Nephron (organoid): ENCODE results near the gene GALNT3.

Experiments used
- H3K27ac Mint-ChIP-seq, 3 experiments: 2 replicates each; pipeline ENCODE4 v1.8.0; 2020; ENCODE audit warnings: mixed read lengths in 3 of 3, mild to moderate bottlenecking in 2 of 3, moderate library complexity in 1 of 3
- H3K27me3 Mint-ChIP-seq: 2 replicates; pipeline ENCODE4 v1.8.0; 2021; ENCODE audit warnings: low read depth, mild to moderate bottlenecking, moderate library complexity, mixed read lengths
- H3K36me3 Mint-ChIP-seq: 2 replicates; pipeline ENCODE4 v1.8.0; 2020; ENCODE audit warnings: low read depth, mixed read lengths
- H3K4me1 Mint-ChIP-seq: 2 replicates; pipeline ENCODE4 v1.8.0; 2020; ENCODE audit warnings: mixed read lengths
- H3K4me3 Mint-ChIP-seq, 3 experiments: 2 replicates each; pipeline ENCODE4 v1.8.0; 2020; ENCODE audit warnings: mild to moderate bottlenecking in 3 of 3, mixed read lengths in 3 of 3, moderate library complexity in 2 of 3
- H3K9me3 Mint-ChIP-seq: 2 replicates; pipeline ENCODE4 v1.8.0; 2020; ENCODE audit warnings: mixed read lengths
- CTCF ChIP-seq, 3 experiments: fragments of 200-600 bp; sonication (generic); IDR thresholded peaks; one replicate each; pipeline ENCODE4 v1.5.0; 2021; ENCODE audit warnings: antibody characterized with exemption in 3 of 3; ENCODE audit not compliant: unreplicated experiment in 3 of 3

The GALNT3 gene

DNA sequence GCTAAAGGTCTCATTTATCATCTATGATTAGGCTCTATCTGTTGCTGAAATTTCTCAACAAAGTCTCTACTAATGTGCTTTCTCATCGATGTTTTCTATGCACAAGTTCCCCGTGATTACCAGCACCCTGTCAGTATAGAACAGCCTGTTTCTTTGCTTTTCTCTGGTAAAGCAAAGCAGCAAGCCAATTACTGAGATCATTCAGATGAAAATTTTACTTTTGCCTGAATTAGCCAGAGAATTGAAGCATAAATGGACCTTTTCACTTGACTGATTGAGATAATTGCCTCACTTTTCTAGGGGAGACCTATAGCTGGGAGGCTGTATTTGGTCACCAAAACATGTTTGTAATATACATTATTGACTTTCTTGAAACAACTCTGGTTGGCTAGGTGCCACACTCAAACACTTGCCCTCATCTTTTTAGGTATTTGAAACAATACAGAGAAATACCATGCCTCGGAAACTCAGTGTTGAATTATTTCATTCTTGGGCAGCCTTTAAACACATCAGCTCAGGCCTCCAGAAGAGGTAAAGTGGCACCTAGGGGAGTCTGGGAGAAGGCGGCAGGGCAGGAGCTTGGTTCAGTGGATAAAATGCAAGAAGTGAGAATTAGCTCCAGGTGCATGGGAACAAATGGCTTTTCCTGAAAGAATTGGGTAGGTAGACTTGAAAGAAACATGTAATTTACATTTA is 96.2 kb downstream of the GALNT3 start:
- no peaks in the 10 kb centered on the region for H3K9me3 Mint-ChIP-seq
- H3K27ac Mint-ChIP-seq, result peak overlapping the region; percentile 51 to 81 (median 70)
- no peaks in the 10 kb centered on the region for H3K27me3 Mint-ChIP-seq
- no peak overlapping the region for H3K4me3 Mint-ChIP-seq
- H3K36me3 Mint-ChIP-seq, result no peaks in the 10 kb centered on the region
- TF ChIP-seq CTCF (IDR thresholded peaks at IDR 0.05; ENCODE audit: unreplicated experiment in 3 of 3), result no peak
- H3K4me1 Mint-ChIP-seq, result peaks cover 18% of the 10 kb centered on the region
